GM21381 (cell line): ENCODE results near the gene SLC44A1.

ENCODE experiments used
- ATAC-seq: cut with Tn5 transposase; IDR thresholded peaks from one replicate; pipeline ENCODE4 v1.9.1; 2021; ENCODE audit warnings: mild to moderate bottlenecking, moderate library complexity; ENCODE audit not compliant: unreplicated experiment

SLC44A1 gene

DNA sequence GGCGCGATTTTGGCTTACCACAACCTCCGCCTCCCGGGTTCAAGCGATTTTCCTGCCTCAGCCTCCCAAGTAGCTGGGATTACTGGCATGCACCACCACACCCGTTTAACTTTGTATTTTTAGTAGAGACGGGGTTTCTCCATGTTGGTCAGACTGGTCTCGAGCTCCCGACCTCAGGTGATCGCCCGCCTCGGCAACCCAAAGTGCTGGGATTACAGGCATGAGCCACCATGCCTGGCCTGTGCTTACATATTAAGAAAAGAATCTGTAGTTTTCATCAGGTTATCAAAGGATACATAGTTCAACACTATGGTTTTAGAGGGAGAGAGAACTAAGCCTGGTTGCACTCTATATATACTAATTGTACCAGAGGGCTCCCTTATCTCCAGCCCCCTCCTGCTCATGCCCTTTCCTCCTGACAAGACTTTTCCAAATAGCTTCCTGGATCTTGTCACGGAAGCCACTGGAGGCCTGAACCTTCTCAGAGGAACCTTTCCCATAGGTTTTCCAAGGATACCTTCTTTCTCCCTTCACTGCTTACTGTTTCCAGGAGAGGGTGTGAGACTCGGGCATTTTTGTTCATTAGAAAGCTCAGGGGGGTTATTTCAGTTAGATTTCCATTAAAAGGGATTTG is 53.1 kb downstream of the SLC44A1 start:
- no peak for ATAC-seq

DNA sequence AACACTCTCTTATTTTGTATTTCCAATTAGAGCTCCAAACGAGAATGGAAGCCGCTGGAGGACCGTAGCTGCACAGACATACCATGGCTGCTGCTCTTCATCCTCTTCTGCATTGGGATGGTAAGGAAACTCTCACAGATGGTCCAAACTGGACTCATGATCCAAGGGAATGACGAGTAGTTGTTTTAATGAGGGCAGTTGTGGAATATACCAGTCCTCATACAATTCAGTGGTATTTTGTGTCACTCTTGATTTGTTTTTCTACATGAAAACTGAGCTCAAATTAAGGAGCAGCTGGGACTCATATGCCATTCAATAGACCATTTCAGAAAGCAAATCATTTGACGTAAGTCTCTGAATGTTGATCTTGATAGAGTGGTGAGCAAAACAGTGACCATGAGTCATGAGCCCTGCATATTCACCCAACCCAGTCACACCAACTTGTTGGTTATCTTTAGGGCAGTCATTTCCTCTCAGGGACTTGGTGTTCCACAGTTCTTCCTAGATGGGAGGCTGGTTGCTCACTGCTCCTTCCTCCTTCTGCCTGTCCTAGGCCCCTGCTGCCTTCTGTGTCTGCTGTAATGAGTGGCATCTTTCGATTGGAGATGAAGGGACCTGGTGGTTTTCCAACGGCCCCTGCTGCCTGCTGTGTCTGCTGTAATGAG is 54.9 kb downstream of the SLC44A1 start:
- ATAC-seq, result no peak

DNA sequence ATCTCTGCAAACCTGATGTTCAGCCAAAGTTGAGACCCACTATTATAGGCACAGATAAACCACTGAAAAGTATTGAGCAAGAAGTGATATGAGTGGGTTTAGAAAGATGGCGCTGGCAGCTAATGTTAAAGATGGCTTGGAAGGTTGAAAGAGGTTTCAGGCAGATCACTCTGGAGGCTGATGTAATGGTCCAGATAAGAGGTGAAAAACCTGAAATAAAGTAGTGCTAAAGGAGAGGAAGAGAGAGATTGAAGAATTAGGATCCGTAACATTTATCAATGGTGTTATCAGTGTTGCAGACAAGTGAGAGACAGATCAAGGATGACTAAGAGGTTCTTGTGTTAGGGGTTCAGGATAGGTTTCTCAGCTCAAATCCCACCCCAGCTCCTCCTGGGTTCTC is 58.3 kb downstream of the SLC44A1 start:
- no peak for ATAC-seq

DNA sequence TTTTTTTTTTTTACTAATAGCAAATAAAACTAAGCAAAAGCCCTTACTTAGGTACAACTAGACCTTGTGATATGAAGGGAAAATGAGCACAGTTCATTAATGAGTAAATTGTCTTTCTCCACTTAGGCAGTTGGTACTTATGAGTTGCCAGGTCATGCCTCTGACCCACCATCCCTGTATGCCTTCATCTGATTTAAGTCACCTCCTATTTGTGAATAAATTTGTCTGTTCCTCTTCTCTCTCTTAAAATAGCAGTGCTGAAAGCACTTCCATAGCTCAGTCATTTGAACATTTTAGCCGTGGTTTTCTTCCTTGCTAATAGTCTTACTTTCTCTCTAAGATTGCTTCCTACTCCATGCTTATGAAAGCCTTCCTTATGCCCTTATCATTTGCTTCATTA is 61.4 kb downstream of the SLC44A1 start:
- no peak for ATAC-seq

DNA sequence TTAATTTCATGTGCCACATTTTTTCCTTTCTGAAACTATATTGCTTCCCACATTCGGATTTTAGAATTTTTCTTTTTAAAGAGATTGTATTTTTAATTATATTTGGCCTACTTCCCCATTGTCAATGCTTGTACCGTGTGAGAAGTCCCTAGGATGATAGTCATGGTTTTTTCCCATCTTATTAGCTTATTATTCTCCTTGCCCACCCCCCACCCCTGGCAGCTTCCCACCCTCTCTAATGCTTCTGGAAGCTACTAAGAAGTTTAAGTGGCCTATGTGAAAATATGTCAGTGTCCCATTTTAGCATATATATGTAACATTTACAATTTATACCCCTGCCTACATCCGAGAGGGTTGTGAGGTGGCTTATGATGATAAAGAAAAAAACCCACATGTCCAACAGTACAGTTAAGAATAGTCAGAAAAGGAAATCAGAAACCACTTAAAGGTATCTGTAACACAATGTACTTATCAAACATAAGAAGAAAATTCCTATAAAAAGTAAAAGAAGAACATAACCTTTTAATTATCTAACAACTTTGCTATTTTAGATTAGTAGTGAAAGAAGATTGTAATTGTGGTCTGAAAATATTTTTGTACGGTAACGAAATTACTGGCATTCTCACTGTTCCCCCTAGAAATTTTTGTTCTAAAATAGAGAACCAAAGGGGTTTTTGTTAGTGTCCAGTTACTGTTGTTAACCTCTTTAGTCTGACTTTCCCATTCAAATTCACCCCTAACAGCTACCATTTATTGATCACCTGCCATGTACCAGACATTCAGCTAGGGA is 62.1 kb downstream of the SLC44A1 start:
- peak; percentile 41 for ATAC-seq

DNA sequence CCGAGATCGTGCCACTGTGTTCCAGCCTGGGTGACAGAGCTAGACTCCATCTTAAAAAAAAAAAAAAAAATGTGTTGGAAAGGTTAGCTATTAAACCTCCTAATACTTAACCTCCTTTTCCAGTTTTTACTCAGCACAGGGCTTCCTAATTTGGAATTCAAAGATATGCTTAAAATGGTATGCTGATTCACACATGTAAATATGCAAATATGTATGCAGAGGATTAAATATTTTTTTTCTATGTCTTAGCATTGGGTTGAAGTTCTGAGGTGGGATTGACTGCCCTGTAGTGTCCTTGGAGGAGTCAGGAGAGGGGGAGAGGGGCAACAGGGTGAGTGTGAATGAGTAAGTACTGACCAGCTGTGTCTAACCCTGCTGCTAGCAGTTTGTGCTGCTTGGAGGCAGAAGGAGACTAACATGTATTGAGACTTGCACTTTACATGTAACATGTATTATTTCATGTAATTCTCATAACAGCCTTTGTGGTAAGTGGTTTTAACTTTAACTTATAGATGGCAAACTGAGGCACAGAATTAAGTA is 63.2 kb downstream of the SLC44A1 start:
- ATAC-seq, result no peak

DNA sequence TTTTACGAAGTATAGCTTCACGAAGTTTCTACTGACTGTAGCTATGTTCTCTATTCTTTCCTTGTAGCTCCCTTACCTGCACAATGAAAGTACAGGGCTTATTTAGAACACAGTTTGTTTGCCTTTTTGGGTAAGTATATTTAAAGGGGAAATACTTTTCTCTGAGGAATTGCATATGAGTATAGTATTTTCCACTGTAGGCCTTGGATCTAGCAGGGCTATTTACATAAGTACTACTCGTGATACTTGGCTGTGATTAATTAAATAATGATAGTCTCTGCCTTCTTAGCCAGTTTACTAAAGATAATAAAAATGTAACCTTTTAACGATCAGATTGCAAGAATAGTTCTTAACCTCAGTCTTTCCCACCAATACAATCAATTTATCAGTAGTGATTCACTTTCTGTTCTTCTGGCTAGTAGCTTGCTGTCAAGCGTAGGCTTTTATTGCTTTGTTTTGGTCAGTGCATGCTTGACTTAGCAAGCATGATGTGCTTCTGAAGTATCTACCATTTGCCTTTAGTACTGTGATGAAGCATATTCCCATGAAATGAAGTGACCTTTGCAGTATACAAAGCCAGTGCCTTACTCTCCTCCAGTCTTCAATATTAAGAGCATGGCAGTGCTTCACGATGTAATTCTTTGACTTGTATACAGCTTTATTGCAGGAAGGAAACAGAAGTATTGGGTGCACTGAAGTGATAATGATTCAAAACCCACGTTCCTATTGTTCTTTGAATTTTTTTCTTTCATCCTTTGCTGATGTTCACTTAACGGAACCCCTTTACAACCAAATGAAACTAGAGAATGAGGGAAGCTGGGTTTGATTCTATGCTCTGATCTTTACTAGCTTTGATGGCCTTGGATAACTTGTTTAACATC is 64.2 kb downstream of the SLC44A1 start:
- ATAC-seq, result no peak

DNA sequence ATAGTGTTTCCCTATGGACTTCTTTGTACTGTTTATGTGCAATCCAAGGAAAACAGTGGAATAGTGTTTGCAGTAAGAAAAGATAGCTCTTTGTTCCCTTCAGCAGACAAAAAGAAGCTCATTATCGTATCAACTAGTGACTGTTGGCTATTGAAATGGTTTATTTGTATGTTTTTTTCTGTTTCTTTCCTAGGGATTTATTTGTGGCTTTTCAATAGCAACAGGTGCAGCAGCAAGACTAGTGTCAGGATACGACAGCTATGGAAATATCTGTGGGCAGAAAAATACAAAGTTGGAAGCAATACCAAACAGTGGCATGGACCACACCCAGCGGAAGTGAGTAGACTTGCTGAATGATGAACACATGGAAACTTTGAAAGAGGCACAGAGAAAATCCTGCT is 65.1 kb downstream of the SLC44A1 start:
- ATAC-seq, result no peak

DNA sequence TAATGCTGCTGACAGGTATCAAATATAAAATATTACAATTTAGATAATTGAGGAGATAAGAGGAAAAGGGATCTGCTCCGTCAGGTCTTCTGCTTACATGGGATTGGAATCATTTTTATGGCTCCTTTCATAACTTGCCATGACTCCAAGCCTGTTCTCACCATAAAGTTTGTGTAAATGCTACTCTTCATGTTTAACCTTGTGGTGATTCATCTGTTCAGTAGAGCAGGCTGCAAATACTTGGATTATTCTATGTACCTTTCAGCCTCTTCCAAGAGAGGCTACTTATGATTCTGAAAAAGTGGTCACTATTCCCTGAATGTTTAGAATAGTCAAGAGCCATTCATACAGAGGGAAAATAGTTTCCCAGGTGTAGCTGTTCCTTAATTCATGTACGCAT is 66.9 kb downstream of the SLC44A1 start:
- no peak for ATAC-seq

DNA sequence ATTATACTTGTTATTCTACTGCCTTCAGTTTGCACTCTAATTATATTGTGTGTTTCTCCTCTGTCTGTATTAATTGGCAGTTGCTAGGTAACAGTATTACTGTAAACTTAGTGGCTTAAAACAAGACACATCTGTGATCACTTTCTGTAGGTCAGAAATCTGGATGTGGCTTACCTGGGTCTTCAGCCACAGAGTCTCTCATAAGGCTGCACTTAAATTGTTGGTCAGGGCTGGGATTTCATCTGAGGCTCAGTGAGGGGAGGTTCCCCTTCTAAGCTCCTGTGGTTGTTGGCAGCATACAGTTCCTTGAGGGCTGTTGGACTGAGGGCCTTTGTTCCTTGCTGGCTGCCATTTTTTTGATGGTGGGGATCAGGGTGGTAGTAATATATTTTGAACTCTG is 68.8 kb downstream of the SLC44A1 start:
- ATAC-seq, result peak; percentile 58

DNA sequence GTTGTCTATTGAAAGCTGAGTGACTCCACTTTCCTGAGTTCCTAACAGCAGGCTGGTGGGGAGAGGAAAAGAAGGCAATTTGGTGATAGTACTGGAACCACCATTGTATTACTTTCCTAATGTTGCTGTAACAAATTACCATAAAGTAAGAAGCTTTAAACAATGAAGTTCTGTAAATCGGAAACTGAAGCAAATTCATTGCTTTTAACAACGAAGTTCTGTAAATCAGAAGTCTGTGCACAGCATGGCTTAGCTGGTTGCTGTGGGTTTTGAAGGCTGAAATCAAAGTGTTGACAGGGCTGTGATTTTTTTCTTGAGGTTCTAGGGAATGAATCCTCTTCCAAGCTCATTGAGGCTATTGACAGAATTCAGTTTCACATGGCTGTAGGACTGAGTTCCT is 72.3 kb downstream of the SLC44A1 start:
- no peak for ATAC-seq

DNA sequence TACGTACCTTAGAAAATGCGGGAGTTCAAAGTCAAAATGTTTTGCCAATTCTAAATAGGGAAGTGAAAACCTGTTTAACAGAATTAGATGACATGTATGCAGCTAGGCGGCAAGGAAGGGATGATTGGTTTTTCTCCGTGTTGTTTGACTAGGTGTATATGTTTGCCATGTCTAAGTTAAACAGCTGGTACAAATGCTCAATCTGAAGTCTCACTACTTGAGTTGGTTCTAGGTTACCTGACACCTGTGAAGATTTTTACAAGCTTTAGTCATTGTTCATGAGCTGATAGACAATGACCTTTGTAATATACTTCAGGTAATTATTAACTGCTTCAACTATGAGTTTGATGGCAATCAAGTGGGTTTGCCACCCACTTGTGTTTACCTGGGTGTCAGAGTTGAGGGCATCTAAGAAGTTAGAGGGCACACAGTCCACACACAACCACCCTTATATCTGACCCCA is 74.3 kb downstream of the SLC44A1 start:
- no peak for ATAC-seq

DNA sequence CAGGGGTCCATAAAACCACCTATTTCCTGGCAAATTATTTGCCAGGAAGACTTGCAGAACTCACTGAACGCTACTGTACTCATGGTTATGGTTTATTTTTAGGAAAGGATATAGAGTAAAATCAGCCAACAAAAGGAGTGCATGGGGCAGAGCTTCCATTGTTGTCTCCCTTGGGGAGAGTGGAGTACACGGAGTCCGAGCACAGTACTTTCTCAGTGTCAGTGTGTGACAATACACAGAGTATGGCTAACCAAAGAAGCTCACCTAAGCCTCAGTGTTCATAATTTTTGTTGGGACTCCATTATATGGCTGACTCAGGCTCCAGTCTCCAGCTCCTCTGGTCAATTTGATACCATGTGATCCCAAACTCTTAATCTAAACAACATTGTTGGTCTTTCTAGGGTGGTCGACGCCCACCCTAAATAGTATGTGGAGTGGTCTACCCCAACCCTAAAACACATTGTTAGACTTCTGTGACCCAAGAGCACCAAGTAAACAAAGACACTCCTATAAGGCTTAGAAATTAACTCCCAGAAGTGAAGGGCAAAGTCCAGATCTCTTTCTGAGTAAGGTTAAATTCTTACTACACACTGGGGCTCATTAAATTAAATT is 74.9 kb downstream of the SLC44A1 start:
- ATAC-seq, result no peak

DNA sequence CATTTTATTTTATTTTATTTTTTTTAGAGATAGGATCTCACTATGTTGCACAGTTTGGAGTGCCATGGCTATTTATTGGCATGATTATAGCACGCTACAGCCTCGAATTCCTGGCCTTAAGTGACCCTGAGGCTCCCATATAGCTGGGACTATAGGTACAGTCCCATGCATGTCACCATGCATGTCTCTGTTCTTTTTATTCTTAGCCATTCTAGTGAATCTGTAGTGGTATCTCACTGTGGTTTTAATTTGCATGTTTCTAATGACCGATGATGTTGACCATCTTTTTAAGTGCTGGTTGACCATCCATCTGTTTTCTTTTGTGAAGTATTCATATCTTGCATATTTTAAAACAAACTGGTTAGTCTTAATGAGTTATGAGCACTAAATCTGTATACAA is 76.1 kb downstream of the SLC44A1 start:
- ATAC-seq, result peak; percentile 77

DNA sequence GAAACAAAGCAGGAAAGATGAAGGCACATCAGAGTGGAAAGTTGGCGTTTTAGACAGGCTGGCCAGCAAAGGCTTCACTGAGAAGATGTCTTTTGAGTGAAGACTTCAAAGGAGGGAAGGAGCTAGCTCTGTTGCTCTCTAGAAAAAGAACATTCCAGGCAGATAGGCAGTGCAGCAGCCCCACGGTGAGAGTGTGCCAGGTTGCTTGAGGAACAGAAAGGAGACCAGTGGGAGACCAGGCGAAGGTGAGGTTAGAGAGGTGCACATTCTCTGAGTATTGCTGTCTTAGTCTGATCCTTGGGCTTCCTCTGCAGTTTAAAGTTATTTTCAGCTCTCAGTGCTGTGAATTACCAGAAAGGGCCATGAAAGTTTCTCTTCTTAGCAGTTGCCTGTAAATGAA is 83.8 kb downstream of the SLC44A1 start:
- ATAC-seq, result no peak

DNA sequence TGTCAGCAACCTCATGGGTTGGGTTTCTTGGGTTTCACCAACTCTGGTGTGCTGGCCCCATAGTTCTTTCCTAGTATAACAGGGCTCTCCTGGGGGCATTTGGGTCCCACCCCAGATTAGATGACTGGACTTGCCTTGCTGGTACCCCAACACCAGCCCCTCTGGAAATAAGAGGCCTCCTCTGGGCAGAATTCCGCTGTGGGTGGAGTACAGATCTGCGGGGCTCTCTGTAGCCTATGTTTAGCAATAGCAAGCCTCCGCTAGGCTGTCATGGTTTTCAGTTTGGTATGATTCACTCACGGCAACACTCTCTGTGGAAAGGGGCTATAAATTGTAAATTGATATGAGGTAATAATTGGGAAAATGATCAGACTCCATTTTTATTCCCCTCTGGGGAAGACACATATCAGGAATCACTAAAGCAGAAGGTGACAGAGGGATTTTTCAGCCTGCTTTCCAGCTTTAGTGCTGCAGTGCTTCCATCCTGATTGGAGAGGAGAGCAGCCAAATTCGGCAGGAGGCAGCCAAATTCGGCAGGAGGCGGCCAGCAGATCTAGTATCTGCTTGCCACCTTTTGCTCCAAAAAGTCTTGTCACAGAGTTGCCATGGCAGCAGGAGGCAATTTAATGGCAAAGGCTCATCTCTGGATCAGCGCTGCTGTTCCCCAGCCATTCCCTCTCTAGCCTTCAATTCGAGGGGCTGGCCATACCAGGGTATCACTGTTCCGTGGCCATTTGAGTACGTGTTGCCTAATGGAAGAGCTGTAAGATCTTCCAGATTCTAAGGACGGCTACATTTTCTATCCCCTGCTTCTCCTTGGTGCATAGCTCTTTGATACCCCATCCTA is 84.6 kb downstream of the SLC44A1 start:
- ATAC-seq, result no peak

DNA sequence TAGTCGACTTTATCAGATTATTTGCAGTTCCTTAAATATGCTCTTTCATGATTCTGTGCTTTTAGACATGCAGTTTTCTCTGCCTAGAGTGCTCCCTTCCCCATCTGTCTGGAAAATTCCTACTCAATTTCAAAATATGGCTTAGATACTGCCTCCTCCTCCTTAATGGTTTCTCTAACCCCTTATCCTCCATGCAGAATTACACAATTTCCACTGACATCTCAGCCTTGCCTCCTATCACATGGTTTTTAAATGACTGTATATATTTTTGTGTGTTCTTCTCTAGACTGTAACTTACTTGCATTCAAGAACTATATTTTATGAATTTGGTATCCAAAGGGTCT is 85.2 kb downstream of the SLC44A1 start:
- no peak for ATAC-seq

DNA sequence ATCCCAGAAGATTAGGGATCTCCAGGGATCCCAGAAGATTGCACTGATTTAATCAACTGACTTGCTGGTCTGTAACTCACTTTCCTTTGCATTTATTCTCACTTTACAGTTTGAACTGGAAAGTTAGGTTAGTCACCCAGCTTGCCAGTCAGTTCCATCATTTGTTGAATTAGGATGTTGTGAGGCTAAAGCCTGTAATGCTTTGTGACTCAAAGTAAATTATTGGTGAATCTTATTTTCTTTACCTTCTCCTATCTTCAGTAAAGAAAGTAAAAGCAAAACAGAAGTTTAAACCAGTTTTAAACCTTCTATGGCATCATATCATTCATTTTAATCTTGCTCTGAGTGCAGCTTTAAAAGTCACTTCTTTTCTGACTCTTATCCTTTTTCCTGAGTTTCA is 85.8 kb downstream of the SLC44A1 start:
- ATAC-seq, result no peak

DNA sequence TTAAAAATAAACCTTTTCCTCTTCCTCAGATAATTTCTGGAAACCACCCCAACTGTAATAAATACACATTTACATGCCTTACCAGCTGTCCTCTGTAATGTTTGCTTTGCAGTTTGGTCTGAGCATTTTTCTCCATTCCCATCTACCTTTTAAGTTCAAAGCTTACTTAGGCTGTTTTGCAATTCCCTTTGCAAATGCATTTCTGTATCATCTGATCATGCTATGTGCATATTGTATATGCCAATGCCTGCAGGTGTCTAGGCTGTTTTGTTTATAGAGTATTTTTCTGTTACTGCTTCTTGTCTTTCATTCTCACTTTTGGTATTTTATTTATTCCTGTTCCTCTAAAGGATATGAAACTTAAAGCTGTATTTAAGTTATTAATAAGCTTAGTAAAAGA is 86.3 kb downstream of the SLC44A1 start:
- peak; percentile 64 for ATAC-seq

DNA sequence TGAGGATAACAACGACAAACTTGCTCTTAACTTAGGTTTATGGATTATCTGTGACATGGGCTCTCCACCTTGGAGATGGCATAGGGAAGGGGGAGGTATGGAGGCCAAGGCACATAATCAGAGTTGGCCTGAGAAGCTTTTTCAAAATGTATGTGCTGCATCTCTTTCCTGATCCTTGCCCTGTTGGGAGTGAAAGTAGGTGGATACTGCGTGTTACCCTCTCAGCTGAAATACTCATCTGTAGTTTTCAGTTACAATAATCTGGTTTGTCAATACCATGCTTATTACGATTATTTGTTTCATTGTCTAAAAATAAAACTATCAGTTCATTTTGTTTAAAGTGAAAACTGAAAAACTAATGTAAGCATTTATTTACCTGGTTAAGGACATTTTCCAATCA is 86.7 kb downstream of the SLC44A1 start:
- ATAC-seq, result no peak
